ENCODE results near the gene IGFBP4. TPM values are rescaled to one million over a fixed set of nuclear protein-coding genes. Genes with fewer than 3 reads are reported as not detected.

The IGFBP4 gene
- total and polyA plus RNA-seq, 2 of the 13 experiments (the other 11 are each of a cell fraction or from before 2014, with no cell fraction given) = 4.1 to 49.0 TPM

DNA sequence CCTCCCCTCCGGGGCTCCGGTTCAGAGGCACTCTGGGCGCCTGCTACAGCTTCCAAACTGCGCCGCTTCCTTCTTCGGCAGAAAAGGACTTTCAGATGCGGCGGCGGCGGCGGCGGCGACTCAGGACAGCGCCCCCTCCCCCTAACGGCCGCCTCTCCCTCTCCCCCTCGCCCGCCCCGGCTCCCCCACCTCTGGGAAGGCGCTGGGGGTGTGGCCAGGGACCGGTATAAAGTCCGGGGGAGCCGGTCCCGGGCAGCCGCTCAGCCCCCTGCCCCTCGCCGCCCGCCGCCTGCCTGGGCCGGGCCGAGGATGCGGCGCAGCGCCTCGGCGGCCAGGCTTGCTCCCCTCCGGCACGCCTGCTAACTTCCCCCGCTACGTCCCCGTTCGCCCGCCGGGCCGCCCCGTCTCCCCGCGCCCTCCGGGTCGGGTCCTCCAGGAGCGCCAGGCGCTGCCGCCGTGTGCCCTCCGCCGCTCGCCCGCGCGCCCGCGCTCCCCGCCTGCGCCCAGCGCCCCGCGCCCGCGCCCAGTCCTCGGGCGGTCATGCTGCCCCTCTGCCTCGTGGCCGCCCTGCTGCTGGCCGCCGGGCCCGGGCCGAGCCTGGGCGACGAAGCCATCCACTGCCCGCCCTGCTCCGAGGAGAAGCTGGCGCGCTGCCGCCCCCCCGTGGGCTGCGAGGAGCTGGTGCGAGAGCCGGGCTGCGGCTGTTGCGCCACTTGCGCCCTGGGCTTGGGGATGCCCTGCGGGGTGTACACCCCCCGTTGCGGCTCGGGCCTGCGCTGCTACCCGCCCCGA lies at the start of gene IGFBP4 (continued):
- TF ChIP-seq ZC3H13 (CRISPR knock-in tag; IDR thresholded peaks at IDR 0.05) = peak; percentile 85
- TF ChIP-seq, protein P1, sequence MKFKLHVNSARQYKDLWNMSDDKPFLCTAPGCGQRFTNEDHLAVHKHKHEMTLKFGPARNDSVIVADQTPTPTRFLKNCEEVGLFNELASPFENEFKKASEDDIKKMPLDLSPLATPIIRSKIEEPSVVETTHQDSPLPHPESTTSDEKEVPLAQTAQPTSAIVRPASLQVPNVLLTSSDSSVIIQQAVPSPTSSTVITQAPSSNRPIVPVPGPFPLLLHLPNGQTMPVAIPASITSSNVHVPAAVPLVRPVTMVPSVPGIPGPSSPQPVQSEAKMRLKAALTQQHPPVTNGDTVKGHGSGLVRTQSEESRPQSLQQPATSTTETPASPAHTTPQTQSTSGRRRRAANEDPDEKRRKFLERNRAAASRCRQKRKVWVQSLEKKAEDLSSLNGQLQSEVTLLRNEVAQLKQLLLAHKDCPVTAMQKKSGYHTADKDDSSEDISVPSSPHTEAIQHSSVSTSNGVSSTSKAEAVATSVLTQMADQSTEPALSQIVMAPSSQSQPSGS (CRISPR knock-in tag; IDR thresholded peaks at IDR 0.05) = peak; percentile 68; the same call in 1 of the 2 replicates
- no peak for TF ChIP-seq HNRNPK (IDR thresholded peaks at IDR 0.05; ENCODE audit: low read depth, low read length, poor library complexity, severe bottlenecking)
- no peak for TF ChIP-seq ZNF775 (CRISPR knock-in tag; IDR thresholded peaks at IDR 0.05; ENCODE audit: borderline replicate concordance)
- peak; percentile 57; the same call in 1 of the 2 replicates for TF ChIP-seq ZNF558 (CRISPR knock-in tag; IDR thresholded peaks at IDR 0.05; ENCODE audit: borderline replicate concordance)
- TF ChIP-seq SIN3A (IDR thresholded peaks at IDR 0.05; ENCODE audit: borderline replicate concordance, low read depth, low read length) = 0 out of 2 replicates have a peak, but pooled peaks have one; percentile 47
- peak; percentile 80; the same call in 1 of the 2 replicates for TF ChIP-seq ZNF329 (CRISPR knock-in tag; IDR thresholded peaks at IDR 0.05; ENCODE audit: low read depth)
- no peak for TF ChIP-seq ZNF20 (CRISPR knock-in tag; IDR thresholded peaks at IDR 0.05)
- TF ChIP-seq ZMYM3 (CRISPR knock-in tag; IDR thresholded peaks at IDR 0.05) = peak; percentile 62; the same call in 1 of the 2 replicates
- no peak; the same call in 1 of the 2 replicates for TF ChIP-seq WIZ (CRISPR knock-in tag; IDR thresholded peaks at IDR 0.05)
- no peak for TF ChIP-seq SP5 (CRISPR knock-in tag; IDR thresholded peaks at IDR 0.05; ENCODE audit: borderline replicate concordance, low read depth)
- no peak for TF ChIP-seq AGO2 (optimal IDR thresholded peaks at IDR 0.05; ENCODE audit: low read depth, low read length)
- peak; percentile 51; the same call in 1 of the 2 replicates for TF ChIP-seq SP140L (CRISPR knock-in tag; IDR thresholded peaks at IDR 0.05; ENCODE audit: borderline replicate concordance)
- TF ChIP-seq ZBTB21 (CRISPR knock-in tag; IDR thresholded peaks at IDR 0.05) = no peak
- TF ChIP-seq ZIK1 (CRISPR knock-in tag; IDR thresholded peaks at IDR 0.05; ENCODE audit: borderline replicate concordance, low read depth) = peak; percentile 89; the same call in 1 of the 2 replicates
- TF ChIP-seq ZFYVE20 (CRISPR knock-in tag; IDR thresholded peaks at IDR 0.05; ENCODE audit: borderline replicate concordance, low read depth) = peak; percentile 95
- TF ChIP-seq, protein P2, sequence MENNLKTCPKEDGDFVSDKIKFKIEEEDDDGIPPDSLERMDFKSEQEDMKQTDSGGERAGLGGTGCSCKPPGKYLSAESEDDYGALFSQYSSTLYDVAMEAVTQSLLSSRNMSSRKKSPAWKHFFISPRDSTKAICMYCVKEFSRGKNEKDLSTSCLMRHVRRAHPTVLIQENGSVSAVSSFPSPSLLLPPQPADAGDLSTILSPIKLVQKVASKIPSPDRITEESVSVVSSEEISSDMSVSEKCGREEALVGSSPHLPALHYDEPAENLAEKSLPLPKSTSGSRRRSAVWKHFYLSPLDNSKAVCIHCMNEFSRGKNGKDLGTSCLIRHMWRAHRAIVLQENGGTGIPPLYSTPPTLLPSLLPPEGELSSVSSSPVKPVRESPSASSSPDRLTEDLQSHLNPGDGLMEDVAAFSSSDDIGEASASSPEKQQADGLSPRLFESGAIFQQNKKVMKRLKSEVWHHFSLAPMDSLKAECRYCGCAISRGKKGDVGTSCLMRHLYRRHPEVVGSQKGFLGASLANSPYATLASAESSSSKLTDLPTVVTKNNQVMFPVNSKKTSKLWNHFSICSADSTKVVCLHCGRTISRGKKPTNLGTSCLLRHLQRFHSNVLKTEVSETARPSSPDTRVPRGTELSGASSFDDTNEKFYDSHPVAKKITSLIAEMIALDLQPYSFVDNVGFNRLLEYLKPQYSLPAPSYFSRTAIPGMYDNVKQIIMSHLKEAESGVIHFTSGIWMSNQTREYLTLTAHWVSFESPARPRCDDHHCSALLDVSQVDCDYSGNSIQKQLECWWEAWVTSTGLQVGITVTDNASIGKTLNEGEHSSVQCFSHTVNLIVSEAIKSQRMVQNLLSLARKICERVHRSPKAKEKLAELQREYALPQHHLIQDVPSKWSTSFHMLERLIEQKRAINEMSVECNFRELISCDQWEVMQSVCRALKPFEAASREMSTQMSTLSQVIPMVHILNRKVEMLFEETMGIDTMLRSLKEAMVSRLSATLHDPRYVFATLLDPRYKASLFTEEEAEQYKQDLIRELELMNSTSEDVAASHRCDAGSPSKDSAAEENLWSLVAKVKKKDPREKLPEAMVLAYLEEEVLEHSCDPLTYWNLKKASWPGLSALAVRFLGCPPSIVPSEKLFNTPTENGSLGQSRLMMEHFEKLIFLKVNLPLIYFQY (CRISPR knock-in tag; IDR thresholded peaks at IDR 0.05; ENCODE audit: borderline replicate concordance) = peak; percentile 82; the same call in 1 of the 2 replicates
- no peak for TF ChIP-seq ARNT (IDR thresholded peaks at IDR 0.05)
- no peak for TF ChIP-seq PLRG1 (conservative IDR thresholded peaks at IDR 0.05)
- TF ChIP-seq, protein P3, sequence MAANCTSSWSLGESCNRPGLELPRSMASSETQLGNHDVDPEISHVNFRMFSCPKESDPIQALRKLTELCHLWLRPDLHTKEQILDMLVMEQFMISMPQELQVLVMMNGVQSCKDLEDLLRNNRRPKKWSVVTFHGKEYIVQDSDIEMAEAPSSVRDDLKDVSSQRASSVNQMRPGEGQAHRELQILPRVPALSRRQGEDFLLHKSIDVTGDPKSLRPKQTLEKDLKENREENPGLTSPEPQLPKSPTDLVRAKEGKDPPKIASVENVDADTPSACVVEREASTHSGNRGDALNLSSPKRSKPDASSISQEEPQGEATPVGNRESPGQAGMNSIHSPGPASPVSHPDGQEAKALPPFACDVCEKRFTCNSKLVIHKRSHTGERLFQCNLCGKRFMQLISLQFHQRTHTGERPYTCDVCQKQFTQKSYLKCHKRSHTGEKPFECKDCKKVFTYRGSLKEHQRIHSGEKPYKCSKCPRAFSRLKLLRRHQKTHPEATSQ (CRISPR knock-in tag; IDR thresholded peaks at IDR 0.05; ENCODE audit: borderline replicate concordance) = no peak
- no peak; the same call in 1 of the 2 replicates for TF ChIP-seq ZNF552 (CRISPR knock-in tag; IDR thresholded peaks at IDR 0.05; ENCODE audit: borderline replicate concordance)
- no peak for TF ChIP-seq ISL2 (CRISPR knock-in tag; IDR thresholded peaks at IDR 0.05)
- TF ChIP-seq ZNF510 (CRISPR knock-in tag; IDR thresholded peaks at IDR 0.05; ENCODE audit: low read depth) = 0 out of 2 replicates have a peak, but pooled peaks have one; percentile 30

Data from HepG2 (cell line).